Activated CD4-positive, alpha-beta T cell treated with anti-CD3 and anti-CD28 coated beads, Interleukin-2, amount 50 U/mL, for 4 hours (primary cell): ENCODE results near the gene MAT2B.
"Not testable (repeated sequence)": the region's sequence is repeated elsewhere in the genome, so short reads cannot be mapped to it uniquely, and the experiment has no call there.

Experiments
- DNase-seq, 2 experiments: peaks; one replicate each; pipeline ENCODE4 v3.0.0-alpha.2; 2020

MAT2B gene

GRCh38 chr5:163504079-163504931, 1.1 kb upstream of the MAT2B start:
- DNase-seq = peak; percentile 23 to 30

DNA sequence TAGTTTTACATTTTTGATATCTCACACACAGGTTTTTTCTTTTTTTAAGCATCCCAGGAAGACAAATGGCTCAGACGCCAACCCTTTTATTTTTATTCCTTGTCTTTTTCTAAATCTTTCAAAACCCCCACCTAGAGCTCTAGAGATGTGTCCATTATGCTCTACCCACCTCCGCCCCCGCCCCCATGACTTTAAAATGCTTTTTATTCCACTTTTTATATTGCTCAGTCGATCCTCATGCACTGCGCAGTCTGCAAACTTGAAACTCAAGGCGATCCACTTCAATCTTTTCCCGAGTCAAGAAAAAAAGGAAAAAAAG, 411 bp upstream of the MAT2B start:
- no peak for DNase-seq

DNA sequence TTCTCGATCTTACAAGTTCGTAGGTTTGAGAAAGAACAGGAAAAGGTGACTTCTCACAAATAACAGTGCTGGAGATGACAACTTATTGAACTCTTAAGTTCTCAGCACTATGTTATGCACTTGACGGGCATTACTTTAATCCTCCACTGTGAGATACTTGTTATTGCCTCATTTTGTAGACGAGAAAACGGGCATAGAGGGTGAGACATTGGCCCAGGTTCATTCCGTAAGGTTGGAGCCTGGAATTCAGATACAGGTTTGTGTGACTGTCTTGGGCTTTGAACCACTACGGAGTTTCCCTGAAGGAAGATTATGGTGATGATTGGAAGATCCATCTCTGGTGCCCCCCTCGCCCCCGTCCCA, 657 bp downstream of the MAT2B start:
- DNase-seq = no peak

GRCh38 chr5:163506726-163507125, 1.3 kb downstream of the MAT2B start:
- DNase-seq = no peak

- no peak for DNase-seq
Measured at GRCh38 chr5:163508753-163509152, 3.3 kb downstream of the MAT2B start.

- no peak for DNase-seq
Measured at GRCh38 chr5:163509291-163509951, 4.0 kb downstream of the MAT2B start.

- no peak for DNase-seq
Measured at GRCh38 chr5:163512526-163512925, 7.1 kb downstream of the MAT2B start.

DNA sequence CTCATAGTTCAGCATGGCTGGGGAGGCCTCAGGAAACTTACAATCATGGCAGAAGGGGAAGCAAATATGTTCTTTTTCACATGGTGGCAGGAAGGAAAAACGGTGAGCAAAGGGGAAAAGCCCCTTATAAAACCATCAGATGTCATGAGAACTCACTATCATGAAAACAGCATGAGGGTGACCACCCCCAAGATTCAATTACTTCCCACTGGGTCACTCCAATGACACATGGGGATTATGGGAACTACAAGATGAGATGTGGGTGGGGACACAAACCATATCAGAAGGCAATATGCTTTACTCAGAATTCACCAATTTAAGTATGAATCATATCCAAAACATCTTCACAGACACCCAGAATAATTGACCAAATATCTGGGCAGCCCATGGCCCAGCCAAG, 19.7 kb downstream of the MAT2B start:
- DNase-seq = no peak

DNA sequence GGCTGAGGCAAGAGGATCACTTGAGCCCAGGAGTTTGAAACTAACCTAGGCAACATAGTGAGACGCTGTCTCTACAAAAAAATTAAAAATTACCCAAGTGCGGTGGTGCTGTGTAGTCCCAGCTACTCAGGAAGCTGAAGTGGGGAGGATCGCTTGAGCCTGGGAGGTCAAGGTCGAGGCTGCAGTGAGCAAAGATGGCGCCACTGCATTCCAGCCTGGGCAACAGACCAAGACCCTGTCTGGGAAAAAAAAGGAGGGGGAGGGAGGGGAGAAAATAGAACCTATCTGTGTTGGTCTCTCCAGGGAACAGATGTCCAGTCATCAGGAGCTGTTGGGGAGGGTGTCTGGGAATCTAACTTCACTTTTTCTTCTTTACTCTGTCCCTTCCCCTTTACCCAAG, 24.3 kb downstream of the MAT2B start:
- no peak for DNase-seq

DNA sequence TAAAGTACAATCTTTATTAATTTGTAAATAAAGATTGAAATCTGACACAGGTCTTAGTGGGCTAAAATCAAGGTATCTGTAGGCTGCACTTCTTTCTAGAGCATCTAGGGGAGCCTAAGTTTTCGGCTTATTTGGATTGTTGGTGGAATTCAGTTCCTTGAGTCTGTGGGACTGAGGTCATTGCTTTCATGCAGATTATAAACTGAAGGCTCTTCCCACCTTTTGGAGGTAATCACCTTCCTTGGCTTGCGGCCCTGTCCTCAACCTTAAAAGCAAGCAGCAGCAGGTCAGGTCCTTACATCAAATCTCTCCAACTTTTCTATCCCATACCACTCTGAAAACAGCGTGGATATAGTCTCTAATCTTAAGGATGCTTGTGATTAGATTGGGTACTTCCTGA, 25.9 kb downstream of the MAT2B start:
- no peak for DNase-seq

DNA sequence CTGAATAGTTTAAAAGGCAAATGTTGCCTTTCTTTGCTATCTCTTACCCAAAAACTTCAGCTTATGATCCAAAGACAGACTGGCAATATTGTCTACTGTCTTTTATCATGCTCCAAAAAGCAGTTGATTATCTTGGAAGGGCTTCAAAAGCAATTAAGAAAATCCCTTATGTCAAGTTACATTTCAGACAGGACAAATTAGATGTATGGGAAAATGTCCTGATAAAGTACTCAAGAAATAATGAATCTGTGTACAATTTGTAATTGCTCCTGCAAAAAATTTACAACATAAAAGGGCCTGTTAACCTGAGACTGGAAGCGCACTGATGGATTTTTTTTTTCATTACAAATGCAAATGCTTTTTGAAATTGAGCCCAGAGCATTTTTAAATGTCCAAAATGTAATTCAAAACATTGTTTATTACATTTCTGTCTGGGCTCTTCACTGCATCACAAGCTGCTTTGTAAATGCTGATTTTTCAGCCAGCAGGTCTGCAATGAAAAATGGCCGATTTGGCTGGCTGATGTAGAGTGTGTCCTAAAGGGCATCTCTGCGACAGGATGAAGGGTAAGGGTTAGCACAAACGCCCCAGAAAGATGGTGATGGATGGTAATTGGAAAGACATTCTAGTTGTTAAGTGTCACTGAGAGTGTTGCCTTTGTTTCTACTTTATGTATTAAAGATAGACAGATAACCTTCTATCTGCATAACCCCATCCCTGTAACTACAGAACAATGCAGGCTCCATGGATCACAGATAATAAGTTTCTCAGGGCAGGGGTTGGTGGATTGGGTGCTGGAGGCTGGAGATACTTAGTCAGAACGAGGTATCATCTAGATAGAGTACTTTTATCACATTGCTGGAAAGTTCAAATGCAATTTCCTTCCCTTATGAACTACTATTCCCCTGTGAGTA, 27.0 kb downstream of the MAT2B start:
- no peak for DNase-seq

DNA sequence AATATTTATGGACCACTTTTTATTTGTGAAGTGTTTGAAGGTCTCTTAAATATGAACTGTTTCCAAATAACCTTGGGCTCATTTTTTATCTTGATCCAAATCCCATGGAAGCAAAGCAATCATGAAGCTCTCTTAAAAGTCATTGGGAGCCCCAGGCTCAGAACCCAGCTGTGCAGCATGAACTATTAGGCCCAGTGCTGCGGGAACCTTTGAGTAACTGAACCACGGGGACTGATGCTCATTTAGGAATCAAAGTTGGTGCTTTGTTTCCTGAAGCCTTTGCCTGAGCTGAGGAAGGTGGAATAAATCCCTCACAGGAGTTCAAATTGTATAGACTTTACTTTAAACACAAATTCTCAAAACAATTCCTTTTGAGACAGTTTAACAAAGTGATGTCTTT, 27.8 kb downstream of the MAT2B start:
- DNase-seq = no peak

- DNase-seq = no peak
Measured at GRCh38 chr5:163534492-163535094, 29.2 kb downstream of the MAT2B start.

GRCh38 chr5:163535290-163535689, 29.9 kb downstream of the MAT2B start:
- no peak for DNase-seq

- DNase-seq = not testable (repeated sequence)
Measured at GRCh38 chr5:163536442-163536841, 31.0 kb downstream of the MAT2B start.

DNA sequence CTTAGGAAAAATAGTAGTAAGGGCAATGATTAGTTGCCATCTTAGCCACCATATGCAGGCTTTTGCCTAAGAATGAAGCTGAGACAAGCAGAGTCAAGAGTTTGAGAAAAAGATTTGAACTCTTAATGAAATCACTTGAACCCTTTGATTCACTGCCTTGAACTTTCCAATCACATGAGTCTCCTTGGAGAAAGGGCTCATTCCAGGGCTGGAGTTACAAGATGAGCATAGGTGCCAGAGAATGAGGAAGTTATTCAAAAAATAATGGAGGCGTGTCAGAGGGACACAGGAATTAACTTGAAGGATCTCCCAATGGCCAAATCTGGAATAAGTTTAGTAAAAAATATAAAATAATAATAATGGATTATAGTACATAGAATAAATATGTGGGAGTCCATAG, 35.3 kb downstream of the MAT2B start:
- no peak for DNase-seq

DNA sequence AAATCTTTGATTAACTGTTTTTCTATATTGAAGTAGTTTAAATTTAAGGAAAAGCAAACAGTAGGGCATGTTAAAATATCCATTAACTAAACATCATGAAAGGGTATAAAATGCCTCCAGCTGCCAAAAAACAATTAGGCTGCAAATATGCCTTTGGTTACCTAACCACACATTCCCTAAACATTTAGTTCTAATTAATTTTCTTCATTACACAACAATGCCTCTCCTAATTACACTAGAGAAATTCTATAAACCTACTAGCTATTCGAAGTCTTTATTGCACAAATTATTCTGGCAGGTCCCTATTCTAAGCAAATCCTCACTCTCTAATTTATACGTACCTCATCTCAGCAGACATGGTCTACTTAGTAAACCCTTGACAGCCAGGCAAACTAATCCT, 37.4 kb downstream of the MAT2B start:
- no peak for DNase-seq

DNA sequence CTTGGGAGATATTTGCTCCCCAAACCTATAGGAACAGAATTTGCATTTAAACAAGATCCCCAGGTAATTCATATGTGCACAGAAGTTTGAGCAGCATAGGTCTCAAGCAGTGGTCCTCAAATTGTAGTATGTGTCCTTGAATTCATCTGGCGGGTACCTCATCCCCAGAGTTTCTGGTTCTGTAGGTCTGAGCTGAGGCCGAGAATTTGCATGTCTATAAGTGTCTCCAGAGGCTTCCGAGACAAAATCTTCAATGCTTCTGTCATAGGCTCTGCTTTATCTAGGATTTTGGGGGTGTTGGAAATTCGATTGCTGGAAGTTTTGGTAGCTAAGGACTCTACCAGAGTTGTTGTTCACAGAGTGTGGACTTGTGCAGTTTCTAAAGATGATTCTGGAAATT, 38.6 kb downstream of the MAT2B start:
- no peak for DNase-seq

- no peak for DNase-seq
Measured at GRCh38 chr5:163544836-163545235, 39.4 kb downstream of the MAT2B start.

DNA sequence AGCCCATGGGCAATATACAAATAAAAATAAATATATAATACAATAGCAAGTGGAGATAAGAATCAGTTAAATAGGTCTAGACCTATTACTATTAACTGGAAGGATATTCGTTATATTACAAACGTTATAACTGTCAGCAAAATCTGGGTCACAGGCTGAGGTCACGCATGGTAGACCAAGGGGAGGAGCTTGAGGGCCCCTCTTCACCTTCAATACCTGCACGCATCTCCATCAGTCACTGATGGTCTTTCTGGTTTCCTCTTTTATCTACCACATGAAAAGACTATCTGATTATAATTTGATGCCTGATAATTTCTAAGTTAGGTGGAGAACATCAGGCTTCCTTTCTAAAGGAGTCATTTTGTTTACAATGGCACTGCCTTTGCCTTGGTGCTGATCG, 43.2 kb downstream of the MAT2B start:
- DNase-seq = no peak

DNA sequence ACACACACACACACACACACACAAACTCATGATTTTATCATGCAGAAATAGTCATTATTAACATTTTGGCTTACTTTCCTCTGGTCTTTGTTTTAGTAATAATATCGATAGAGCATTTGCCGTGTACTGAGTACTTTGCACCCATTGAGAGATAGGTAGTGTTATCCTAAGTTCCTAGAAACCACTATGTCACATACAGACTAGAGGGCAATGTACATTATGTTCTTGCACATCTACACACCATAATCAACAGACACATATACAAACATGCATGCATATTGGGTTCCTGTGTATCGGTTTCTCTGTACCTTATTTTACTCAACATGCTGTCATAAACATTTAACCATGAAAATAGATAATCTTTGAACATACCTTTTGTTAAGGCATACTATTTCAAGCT, 45.7 kb downstream of the MAT2B start:
- DNase-seq = no peak

DNA sequence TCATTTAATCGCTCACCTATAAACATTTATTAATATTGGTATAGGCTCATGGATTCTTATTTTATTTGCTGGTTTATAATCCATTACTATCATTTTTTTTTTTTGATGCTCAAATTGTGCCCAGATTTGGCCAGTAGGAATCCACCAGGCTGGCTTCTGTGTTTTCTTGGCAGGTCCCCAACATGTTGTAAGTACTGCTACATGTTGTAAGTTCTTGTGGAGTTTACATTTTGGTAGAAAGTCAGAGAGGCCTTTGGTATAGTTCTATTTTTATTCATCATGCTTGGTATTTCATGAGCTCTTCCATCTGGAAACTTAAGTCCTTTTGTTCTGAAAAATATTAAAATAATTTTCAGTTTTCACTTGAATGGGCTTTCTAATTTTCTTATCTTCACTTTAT, 47.1 kb downstream of the MAT2B start:
- no peak for DNase-seq

DNA sequence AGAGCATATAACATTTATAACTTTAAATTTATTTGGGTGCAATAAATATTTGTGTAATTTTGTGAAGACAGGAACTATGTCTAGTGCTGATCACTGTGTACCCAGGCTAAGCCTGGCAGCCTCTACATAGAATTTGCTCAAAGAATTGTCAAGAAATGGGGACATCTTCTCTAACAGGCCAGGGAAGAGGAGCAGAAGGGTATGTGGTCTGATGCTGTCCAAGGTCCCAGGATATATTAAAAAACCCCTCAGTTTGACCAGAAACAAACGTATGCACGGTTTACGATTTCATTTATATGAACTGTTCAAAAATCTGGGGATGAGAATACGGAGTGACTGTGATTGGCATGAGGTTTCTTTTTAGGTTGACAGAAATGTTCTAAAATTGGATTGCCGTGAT, 55.9 kb downstream of the MAT2B start:
- no peak for DNase-seq
